Measurements from ENCODE around the gene PPP2R3C.
"Not testable (repeated sequence)": the region's sequence is repeated elsewhere in the genome, so short reads cannot be mapped to it uniquely, and the experiment has no call there.

Gene PPP2R3C

DNA sequence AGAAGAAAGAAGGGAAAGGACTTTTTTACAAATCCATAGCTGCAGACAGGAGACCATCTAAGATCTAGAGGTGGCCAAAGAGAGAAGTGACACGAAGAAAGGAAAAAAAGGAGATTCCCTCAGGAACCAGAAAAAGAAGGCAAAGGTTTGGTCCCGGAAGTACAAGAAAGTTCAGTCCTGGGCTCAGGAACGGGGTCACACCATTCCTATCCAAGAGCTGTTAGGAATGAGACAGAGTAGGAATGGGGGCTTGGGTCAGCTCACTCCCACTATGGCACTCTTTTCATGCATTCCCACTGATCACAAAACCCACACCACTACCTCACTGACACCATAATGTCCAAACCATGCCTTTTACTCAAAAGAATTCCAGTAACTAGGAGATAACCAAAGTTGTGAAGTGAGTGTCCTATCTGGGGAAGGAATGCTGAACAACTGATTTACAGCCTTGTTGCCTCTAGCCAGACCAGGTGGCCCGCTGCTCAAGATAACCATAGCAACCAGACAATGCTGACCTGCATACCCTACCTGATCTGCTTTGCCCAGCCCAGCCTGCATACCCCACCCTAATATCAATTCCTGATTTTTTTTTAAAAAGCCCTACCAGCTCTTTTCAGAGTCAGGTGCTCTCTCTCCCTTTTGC lies 8.4 kb downstream of the PPP2R3C start:
- TF ChIP-seq, protein P1, sequence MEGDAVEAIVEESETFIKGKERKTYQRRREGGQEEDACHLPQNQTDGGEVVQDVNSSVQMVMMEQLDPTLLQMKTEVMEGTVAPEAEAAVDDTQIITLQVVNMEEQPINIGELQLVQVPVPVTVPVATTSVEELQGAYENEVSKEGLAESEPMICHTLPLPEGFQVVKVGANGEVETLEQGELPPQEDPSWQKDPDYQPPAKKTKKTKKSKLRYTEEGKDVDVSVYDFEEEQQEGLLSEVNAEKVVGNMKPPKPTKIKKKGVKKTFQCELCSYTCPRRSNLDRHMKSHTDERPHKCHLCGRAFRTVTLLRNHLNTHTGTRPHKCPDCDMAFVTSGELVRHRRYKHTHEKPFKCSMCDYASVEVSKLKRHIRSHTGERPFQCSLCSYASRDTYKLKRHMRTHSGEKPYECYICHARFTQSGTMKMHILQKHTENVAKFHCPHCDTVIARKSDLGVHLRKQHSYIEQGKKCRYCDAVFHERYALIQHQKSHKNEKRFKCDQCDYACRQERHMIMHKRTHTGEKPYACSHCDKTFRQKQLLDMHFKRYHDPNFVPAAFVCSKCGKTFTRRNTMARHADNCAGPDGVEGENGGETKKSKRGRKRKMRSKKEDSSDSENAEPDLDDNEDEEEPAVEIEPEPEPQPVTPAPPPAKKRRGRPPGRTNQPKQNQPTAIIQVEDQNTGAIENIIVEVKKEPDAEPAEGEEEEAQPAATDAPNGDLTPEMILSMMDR (IDR thresholded peaks at IDR 0.05): no peak
- Mint-ChIP-seq H3K9me3 (peaks cover 18% of the 10 kb centered on the region), H3K4me3 (no peak overlapping the region), H3K27ac (peak overlapping the region; percentile 27), H3K27me3 (ENCODE audit: low read depth, poor library complexity) (peaks cover 3% of the 10 kb centered on the region), H3K36me3 (ENCODE audit: low read depth) (peaks cover 81% of the 10 kb centered on the region), H3K4me1 (no peaks in the 10 kb centered on the region)
- DNase-seq: no peak

DNA sequence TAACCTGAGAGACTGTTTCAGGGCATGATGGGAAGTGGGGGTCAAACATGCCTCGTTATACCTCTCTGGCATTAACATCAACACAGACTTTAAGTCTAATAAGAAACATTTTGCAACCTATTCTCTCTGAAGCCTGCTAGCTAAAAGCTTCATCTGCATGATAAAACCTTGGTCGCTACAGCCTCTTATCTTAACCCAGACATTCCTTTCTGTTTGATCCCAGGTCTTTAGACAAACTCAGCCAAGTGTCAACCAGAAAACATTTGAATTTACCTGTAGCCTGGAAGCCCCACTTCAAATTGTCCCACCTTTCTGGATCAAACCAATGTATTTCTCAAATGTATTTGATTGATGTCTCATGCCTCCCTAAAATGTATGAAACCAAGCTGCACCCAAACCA lies 9.1 kb downstream of the PPP2R3C start:
- TF ChIP-seq, protein P1 (IDR thresholded peaks at IDR 0.05): no peak
- Mint-ChIP-seq H3K9me3 (peaks cover 18% of the 10 kb centered on the region), H3K4me3 (no peak overlapping the region), H3K4me1 (no peaks in the 10 kb centered on the region), H3K36me3 (ENCODE audit: low read depth) (peaks cover 75% of the 10 kb centered on the region), H3K27me3 (ENCODE audit: low read depth, poor library complexity) (peaks cover 3% of the 10 kb centered on the region), H3K27ac (peak overlapping the region; percentile 27)
- DNase-seq: no peak

DNA sequence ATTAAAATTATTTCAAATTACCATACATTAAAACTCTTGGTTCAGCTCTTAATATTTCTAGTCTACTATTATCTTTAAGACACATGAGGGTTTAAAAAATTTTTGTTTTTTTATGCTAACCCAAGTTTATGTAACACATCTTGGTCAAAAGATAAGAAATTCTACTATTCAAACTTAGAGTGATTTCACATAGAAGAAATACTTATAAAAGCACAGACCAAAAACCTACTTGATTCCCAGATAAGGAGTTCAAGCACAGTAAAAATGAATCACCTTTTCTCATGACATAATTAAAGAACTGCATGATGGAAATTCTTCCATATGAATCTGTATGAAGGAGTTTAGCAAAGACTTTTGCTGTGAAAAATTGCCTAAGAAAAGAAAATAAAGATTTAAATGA lies 13.9 kb downstream of the PPP2R3C start:
- no peak overlapping the region for H3K27ac Mint-ChIP-seq
- H3K4me3 Mint-ChIP-seq: no peak overlapping the region
- H3K27me3 Mint-ChIP-seq (ENCODE audit: low read depth, poor library complexity): no peaks in the 10 kb centered on the region
- H3K9me3 Mint-ChIP-seq: peaks cover 18% of the 10 kb centered on the region
- H3K4me1 Mint-ChIP-seq: no peaks in the 10 kb centered on the region
- H3K36me3 Mint-ChIP-seq (ENCODE audit: low read depth): peaks cover 57% of the 10 kb centered on the region
- DNase-seq: no peak
- TF ChIP-seq, protein P1 (IDR thresholded peaks at IDR 0.05): no peak

DNA sequence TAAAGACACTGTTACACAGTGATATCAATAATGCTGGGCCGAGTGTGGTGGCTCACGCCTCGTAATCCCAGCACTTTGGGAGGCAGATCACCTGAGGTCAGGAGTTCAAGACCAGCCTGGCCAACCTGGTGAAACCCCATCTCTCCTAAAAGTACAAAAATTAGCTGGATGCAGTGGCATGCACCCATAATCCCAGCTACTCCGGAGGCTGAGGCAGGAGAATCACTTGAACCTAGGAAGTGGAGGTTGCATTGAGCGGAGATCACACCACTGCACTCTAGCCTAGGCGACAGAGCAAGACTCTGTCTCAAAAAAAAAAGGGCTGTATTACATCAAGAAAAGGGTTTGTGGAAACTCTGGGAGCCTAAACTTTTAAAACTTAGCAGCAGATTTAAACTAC lies 27.1 kb downstream of the PPP2R3C start:
- H3K27ac Mint-ChIP-seq; H3K4me3 Mint-ChIP-seq; H3K4me1 Mint-ChIP-seq; DNase-seq; H3K27me3 Mint-ChIP-seq (ENCODE audit: low read depth, poor library complexity): not testable (repeated sequence)
- Mint-ChIP-seq H3K36me3 (ENCODE audit: low read depth) (peaks cover 79% of the 10 kb centered on the region), H3K9me3 (peaks cover 15% of the 10 kb centered on the region)

DNA sequence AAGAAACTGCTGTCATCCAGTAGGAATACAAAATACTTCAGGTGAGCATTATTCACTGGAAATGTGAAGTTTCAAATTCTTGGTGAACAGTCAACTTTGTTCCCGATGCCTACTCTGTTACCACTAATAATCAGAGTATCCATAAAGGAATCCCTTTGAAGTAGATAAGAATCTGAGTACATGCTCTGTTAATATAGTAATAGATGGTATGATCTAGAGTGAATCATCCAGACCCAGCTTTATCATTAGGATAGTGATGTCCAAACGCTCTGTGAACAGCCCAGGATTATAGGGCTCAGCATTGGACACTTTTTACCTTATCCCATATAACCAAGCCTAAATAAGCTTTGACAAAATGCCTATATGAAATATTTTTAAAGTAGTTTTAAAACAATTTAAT lies 33.3 kb downstream of the PPP2R3C start:
- peaks cover 71% of the 10 kb centered on the region for H3K36me3 Mint-ChIP-seq (ENCODE audit: low read depth)
- peak overlapping the region; percentile 33 for H3K27ac Mint-ChIP-seq
- H3K27me3 Mint-ChIP-seq (ENCODE audit: low read depth, poor library complexity): peaks cover 4% of the 10 kb centered on the region
- TF ChIP-seq, protein P1 (IDR thresholded peaks at IDR 0.05): no peak
- no peaks in the 10 kb centered on the region for H3K4me1 Mint-ChIP-seq
- peaks cover 15% of the 10 kb centered on the region for H3K9me3 Mint-ChIP-seq
- DNase-seq: no peak
- no peak overlapping the region for H3K4me3 Mint-ChIP-seq

DNA sequence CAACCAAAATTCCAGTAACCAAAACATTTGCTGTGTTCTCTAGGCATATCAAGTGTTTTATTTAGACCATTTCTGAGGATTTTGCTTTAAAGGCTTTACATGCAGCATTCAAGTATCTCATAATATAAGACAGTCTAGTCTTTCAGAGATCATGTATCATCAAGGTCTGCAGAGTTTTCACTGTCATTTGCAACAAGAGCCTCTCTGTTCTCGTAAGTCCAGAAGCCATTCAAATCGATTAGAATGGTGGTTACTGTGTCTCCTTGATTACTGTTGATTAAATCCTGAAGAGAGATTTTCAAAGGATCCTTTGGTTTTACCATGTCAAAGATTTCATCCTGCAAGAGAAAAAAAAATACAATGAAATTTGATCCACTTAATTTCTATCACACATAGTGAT lies 36.3 kb downstream of the PPP2R3C start:
- H3K4me1 Mint-ChIP-seq: no peaks in the 10 kb centered on the region
- TF ChIP-seq, protein P1 (IDR thresholded peaks at IDR 0.05): no peak
- H3K27me3 Mint-ChIP-seq (ENCODE audit: low read depth, poor library complexity): no peaks in the 10 kb centered on the region
- H3K9me3 Mint-ChIP-seq: no peaks in the 10 kb centered on the region
- no peak overlapping the region for H3K4me3 Mint-ChIP-seq
- DNase-seq: no peak
- peak overlapping the region; percentile 43 for H3K27ac Mint-ChIP-seq
- H3K36me3 Mint-ChIP-seq (ENCODE audit: low read depth): peaks cover 55% of the 10 kb centered on the region
